Spleen (tissue), 11 donors: ENCODE measurements around the gene MORF4L1. TPM values are rescaled to one million over a fixed set of nuclear protein-coding genes. Genes with fewer than 3 reads are reported as not detected.
A peak's percentile ranks its signal among the peaks of the same experiment; 100 is the strongest.

Source experiments
- DNase-seq: peaks from one replicate; pipeline ENCODE4 v3.0.0-alpha.2; 2020
- H3K27ac ChIP-seq, 8 donors: fragments of 200-600 bp; sonication (generic) in 7 of 8; 1 replicate in 4 of 8; 2 replicates in 4 of 8; pipeline versions ENCODE4 v1.5.0 to v1.8.0; 2016 to 2021; ENCODE audit warnings: inconsistent platforms in 4 of 8, mild to moderate bottlenecking in 4 of 8, moderate library complexity in 1 of 8
- H3K27me3 ChIP-seq, 7 donors: fragments of 200-600 bp; sonication (generic) in 6 of 7; replicated peaks in 1 of 7; 1 replicate in 4 of 7; 2 replicates in 3 of 7; pipeline versions ENCODE4 v1.5.0 to v1.8.0; 2016 to 2021; ENCODE audit warnings: inconsistent platforms in 3 of 7, mild to moderate bottlenecking in 1 of 7
- H3K36me3 ChIP-seq, 6 donors: fragments of 200-600 bp; sonication (generic) in 5 of 6; 1 replicate in 4 of 6; 2 replicates in 2 of 6; pipeline versions ENCODE4 v1.5.0 to v1.8.0; 2016 to 2021; ENCODE audit warnings: inconsistent platforms in 2 of 6
- H3K4me1 ChIP-seq, 6 donors: fragments of 200-600 bp; sonication (generic) in 5 of 6; 1 replicate in 3 of 6; 2 replicates in 3 of 6; pipeline versions ENCODE4 v1.5.0 to v1.8.0; 2016 to 2021; ENCODE audit warnings: inconsistent platforms in 3 of 6
- H3K4me3 ChIP-seq, 8 donors: fragments of 200-600 bp; sonication (generic) in 7 of 8; 1 replicate in 4 of 8; 2 replicates in 4 of 8; pipeline versions ENCODE4 v1.5.0 to v1.8.0; 2016 to 2021; ENCODE audit warnings: inconsistent platforms in 4 of 8, mild to moderate bottlenecking in 4 of 8, moderate library complexity in 2 of 8
- H3K9me3 ChIP-seq, 8 donors: fragments of 200-600 bp; sonication (generic) in 7 of 8; 1 replicate in 4 of 8; 2 replicates in 4 of 8; pipeline versions ENCODE4 v1.5.0 to v1.8.0; 2016 to 2021; ENCODE audit warnings: inconsistent platforms in 4 of 8
- POLR2A ChIP-seq, 3 donors: fragments of 450-650 bp; IDR thresholded peaks; one replicate each; pipeline ENCODE4 v1.5.1; 2017; ENCODE audit warnings: antibody characterized with exemption in 3 of 3, mild to moderate bottlenecking in 1 of 3
- POLR2AphosphoS5 ChIP-seq, 3 donors: sonication (generic); formaldehyde crosslinking; IDR thresholded peaks; one replicate each; pipeline ENCODE4 v1.5.1; 2017; ENCODE audit warnings: antibody characterized with exemption in 3 of 3
- WGBS, 5 donors: extraction: QIAGEN DNeasy Blood & Tissue Kit in 3 of 5; methylation state at CpG; one replicate each; pipeline versions ENCODE4 v1.1.5 to v1.1.7; 2013 to 2018; 5-methylcytosine and 5-hydroxymethylcytosine counted together
- intact Hi-C: fragments of 100-400 bp; cut with DNase I; formaldehyde crosslinking; loops from one replicate; pipeline ENCODE4 v1.15.0; 2023; ENCODE audit warnings: low total_unique reads
- polyA plus RNA-seq, 3 donors: library from polyadenylated mRNA; stranded (reverse); fragments of 200-250 nt; gene quantifications; one replicate each; pipeline ENCODE4 v1.2.1, GENCODE V29; 2013
- total RNA-seq, 7 donors: library from RNA; depleted of rRNA in 3 of 7; stranded (reverse); fragments of >200 nt in 3 of 7; fragmentation: NEBNext Ultra II Directional in 4 of 7; extraction: Animal tissue kit (Norgen Biotek cat#: 25700) in 4 of 7; gene quantifications; one replicate each; pipeline versions ENCODE4 v1.1.0 to v1.2.1, GENCODE V29; 2016 to 2021
- TF ChIP-seq, protein P1 (sequence below), 11 experiments: fragments of 200-600 bp in 7 of 11; fragments of 450-650 bp in 4 of 11; sonication (generic) in 4 of 11; IDR thresholded peaks in 8 of 11; conservative IDR thresholded peaks in 3 of 11; 1 replicate in 7 of 11; 2 replicates in 4 of 11; pipeline versions ENCODE4 v1.4.0 to v1.8.0; 2016 to 2021; ENCODE audit warnings: antibody characterized with exemption in 11 of 11, inconsistent platforms in 4 of 11, mild to moderate bottlenecking in 1 of 11
- donor health status: healthy with polysubstance abuse.
- donor health status: DM: no; HTN: no; CAD: no; lungs with moderate emphysema.
- donor health status: DM: no; HTN: no; CAD: no.
- donor health status: Bipolar disorder and iron deficiency.
- donor health status: healthy.
- donor health status: DM: no; HTN: no; CAD: no.
- donor health status: DM: yes; HTN: yes; CAD: no.

Gene MORF4L1
- total and polyA plus RNA-seq, 10 donors: 105 to 271 (median 213) TPM

DNA sequence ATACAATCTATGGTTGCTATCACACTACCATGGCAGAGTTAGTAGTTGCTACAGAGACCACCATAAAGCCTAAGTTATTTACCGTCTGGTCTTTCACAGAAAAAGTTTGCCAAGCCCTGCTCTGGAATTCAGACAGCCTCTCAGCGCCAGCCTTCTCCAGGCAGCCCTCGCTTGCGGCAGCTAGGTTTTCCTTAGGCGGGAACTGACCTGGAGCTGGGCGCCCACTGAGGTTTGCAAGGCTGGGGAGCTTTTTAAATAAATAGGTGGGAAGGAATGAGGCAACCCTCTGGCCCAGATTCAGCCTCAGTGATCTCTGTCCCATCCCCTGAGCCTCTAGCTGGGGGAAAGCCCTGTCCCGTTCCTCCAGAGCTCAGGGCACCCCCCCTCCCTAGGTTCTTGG lies 71.0 kb downstream of the MORF4L1 start:
- no peaks in the 10 kb centered on the region for H3K9me3 ChIP-seq
- peak; percentile 59 for DNase-seq
- peak overlapping the region in 6 of 8 donors; percentile 61 to 93 (median 88) for H3K27ac ChIP-seq
- TF ChIP-seq POLR2A (IDR thresholded peaks at IDR 0.05): no peak
- TF ChIP-seq, protein P1, sequence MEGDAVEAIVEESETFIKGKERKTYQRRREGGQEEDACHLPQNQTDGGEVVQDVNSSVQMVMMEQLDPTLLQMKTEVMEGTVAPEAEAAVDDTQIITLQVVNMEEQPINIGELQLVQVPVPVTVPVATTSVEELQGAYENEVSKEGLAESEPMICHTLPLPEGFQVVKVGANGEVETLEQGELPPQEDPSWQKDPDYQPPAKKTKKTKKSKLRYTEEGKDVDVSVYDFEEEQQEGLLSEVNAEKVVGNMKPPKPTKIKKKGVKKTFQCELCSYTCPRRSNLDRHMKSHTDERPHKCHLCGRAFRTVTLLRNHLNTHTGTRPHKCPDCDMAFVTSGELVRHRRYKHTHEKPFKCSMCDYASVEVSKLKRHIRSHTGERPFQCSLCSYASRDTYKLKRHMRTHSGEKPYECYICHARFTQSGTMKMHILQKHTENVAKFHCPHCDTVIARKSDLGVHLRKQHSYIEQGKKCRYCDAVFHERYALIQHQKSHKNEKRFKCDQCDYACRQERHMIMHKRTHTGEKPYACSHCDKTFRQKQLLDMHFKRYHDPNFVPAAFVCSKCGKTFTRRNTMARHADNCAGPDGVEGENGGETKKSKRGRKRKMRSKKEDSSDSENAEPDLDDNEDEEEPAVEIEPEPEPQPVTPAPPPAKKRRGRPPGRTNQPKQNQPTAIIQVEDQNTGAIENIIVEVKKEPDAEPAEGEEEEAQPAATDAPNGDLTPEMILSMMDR (IDR thresholded peaks at IDR 0.05 in 8 of 11, conservative IDR thresholded peaks at IDR 0.05 in 3 of 11): no peak
- TF ChIP-seq POLR2AphosphoS5 (IDR thresholded peaks at IDR 0.05): no peak
- peak overlapping the region; percentile 39 to 89 (median 64) for H3K4me3 ChIP-seq
- intact Hi-C loops: no loop called here
- WGBS, 5 donors: 68 to 86% (median 75%) methylated on average over 7 of the region's 7 CpGs
- peaks cover 7 to 65% (median 45%) of the 10 kb centered on the region in 6 donors for H3K4me1 ChIP-seq
- H3K36me3 ChIP-seq: no peaks in the 10 kb centered on the region
- peaks cover 0 to 14% (median 0%) of the 10 kb centered on the region in 7 donors for H3K27me3 ChIP-seq

DNA sequence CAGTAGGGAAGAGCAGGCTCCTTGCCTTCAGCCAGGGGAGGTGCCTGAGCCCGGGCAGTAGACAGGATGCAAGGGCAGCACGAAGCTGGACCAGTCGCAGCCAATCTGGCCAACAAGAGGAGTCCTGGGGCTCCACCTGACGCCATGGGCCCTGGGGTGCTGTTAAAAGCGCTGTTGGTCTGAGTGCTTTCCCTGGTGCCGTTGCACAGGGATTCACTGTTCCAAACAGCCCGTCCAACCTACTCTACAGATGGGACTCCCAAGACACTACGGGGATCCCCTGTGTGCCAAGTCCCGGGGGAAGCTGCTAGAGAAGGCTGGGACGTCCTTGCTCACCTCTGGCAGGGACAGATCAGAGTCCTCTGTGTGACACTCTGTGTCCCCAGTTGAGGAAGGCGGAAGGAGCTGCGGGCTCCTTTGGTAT lies 71.5 kb downstream of the MORF4L1 start:
- peak overlapping the region; percentile 39 to 89 (median 64) for H3K4me3 ChIP-seq
- H3K36me3 ChIP-seq: no peaks in the 10 kb centered on the region
- peaks cover 0 to 14% (median 0%) of the 10 kb centered on the region in 7 donors for H3K27me3 ChIP-seq
- DNase-seq: peak; percentile 80
- no peaks in the 10 kb centered on the region for H3K9me3 ChIP-seq
- intact Hi-C loops: no loop called here
- H3K4me1 ChIP-seq: peaks cover 7 to 60% (median 40%) of the 10 kb centered on the region in 6 donors
- TF ChIP-seq POLR2A (IDR thresholded peaks at IDR 0.05) (no peak), POLR2AphosphoS5 (IDR thresholded peaks at IDR 0.05) (no peak)
- TF ChIP-seq, protein P1 (IDR thresholded peaks at IDR 0.05 in 8 of 11, conservative IDR thresholded peaks at IDR 0.05 in 3 of 11): no peak
- 34 to 52% (median 38%) methylated on average over 4 to 12 of the region's 12 CpGs for WGBS, 5 donors
- peak overlapping the region in 7 of 8 donors; percentile 21 to 93 (median 88) for H3K27ac ChIP-seq

DNA sequence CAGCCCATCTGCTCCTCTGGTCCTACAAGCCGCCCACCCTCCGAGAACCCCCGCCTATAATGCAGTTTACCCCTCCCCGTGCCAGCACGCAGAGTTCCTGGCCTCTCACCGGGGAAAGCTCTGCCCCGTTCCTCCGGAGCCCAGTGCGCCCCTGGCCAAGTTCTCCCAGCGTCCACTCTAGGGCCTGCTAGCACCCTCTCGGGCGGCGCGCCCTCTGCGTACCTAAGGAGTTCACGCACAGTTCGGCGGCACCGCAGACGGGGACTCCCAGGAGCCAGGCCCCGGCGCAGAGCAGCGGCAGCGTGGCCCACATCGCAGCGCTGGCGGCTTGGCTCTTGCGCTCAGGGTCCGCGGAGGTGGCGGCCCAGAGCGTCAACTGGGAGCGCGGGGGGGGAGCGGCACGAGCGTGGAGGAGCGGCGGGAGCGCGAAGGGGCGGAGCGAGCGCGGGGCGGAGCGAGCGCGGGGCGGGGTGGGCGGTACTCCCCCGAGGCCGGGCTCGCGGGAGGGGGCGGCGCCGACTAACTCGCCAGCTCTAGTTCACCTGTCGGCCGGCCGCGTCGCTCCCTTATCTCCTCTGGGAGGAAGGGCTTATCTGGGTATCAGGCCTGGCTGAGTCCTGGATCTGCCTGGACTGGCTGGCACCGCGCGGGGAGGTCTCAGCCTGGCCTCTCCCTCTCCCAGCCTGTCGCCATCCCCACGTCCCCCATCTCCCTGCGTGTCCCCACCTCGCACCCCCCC lies 72.1 kb downstream of the MORF4L1 start, which contains the start of gene CTSH:
Gene CTSH, minus strand, starts transcription at position 378 of the 739 bp plus-strand sequence. Its CDS starts 65 bp downstream, at position 313.
- TF ChIP-seq, protein P1 (IDR thresholded peaks at IDR 0.05 in 8 of 11, conservative IDR thresholded peaks at IDR 0.05 in 3 of 11): no peak
- TF ChIP-seq POLR2A (IDR thresholded peaks at IDR 0.05) (peak in 1 of 3 donors; percentile 37), POLR2AphosphoS5 (IDR thresholded peaks at IDR 0.05) (peak; percentile 81 to 93 (median 91))
- peaks cover 5 to 54% (median 34%) of the 10 kb centered on the region in 6 donors for H3K4me1 ChIP-seq
- no peaks in the 10 kb centered on the region for H3K36me3 ChIP-seq
- DNase-seq: peak; percentile 96
- H3K27me3 ChIP-seq: peaks cover 0 to 14% (median 0%) of the 10 kb centered on the region in 7 donors
- WGBS, 5 donors: 3 to 9% (median 4%) methylated on average over 25 to 71 of the region's 71 CpGs
- peak within 1 kb of the TSS in 7 of 8 donors; percentile 21 to 93 (median 88) for H3K27ac ChIP-seq
- intact Hi-C loops: no loop called here
- H3K9me3 ChIP-seq: no peaks in the 10 kb centered on the region
- H3K4me3 ChIP-seq: peak within 1 kb of the TSS; percentile 39 to 89 (median 64)

DNA sequence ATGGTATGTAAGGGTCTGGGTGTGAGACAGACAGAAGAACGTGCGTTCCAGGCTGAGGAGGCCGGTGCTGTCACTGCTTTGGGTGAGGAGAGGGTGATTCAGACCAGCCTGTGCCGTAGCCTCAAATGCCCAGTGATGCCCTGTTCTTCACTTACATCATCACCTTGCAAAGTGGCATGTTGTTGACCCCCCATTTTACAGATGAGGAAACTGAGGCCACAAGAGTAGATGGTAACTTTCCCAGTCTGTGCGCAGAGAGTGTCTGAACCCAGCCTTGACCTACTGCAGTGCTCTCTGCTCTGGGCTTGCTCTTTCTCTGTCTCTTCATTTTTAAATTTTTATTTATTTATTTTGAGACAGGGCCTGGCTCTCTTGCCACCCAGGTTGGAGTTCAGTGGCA lies 73.8 kb downstream of the MORF4L1 start:
- WGBS, 5 donors: 71 to 95% (median 94%) methylated on average over 5 of the region's 5 CpGs

More for the DNA sequence above, 73.8 kb downstream of the MORF4L1 start:
- Histone ChIP-seq H3K27me3 (peaks cover 0 to 14% (median 0%) of the 10 kb centered on the region in 7 donors), H3K27ac (no peak overlapping the region), H3K4me1 (peaks cover 0 to 48% (median 29%) of the 10 kb centered on the region in 6 donors), H3K36me3 (no peaks in the 10 kb centered on the region), H3K9me3 (no peaks in the 10 kb centered on the region), H3K4me3 (no peak overlapping the region)
- intact Hi-C loops: no loop called here
- peak; percentile 31 for DNase-seq
- TF ChIP-seq POLR2AphosphoS5 (IDR thresholded peaks at IDR 0.05): no peak
- no peak for TF ChIP-seq POLR2A (IDR thresholded peaks at IDR 0.05)
- TF ChIP-seq, protein P1 (IDR thresholded peaks at IDR 0.05 in 8 of 11, conservative IDR thresholded peaks at IDR 0.05 in 3 of 11): no peak
